SK-N-SH treated with all-trans-retinoic acid at 6 μM for 48 hours (cell line): ENCODE results near the gene MID1.

ENCODE experiments used
- ATAC-seq: fragments of 200-7000 bp; cut with Tn5 transposase; 3 replicates; pipeline ENCODE4 v1.9.1; 2020; ENCODE audit warnings: mild to moderate bottlenecking, moderate library complexity
- BACH2 ChIP-seq: fragments of 250-450 bp; sonication (Bioruptor Pico); IDR thresholded peaks from 2 replicates; pipeline ENCODE4 v1.9.0; 2021; ENCODE audit warnings: mild to moderate bottlenecking, borderline replicate concordance
- CREB5 ChIP-seq: fragments of 250-450 bp; sonication (Bioruptor Pico); IDR thresholded peaks from 2 replicates; pipeline ENCODE4 v1.5.1; 2020; ENCODE audit warnings: low read depth, mild to moderate bottlenecking, moderate library complexity
- CSDC2 ChIP-seq: fragments of 250-450 bp; sonication (Bioruptor Pico); IDR thresholded peaks from 2 replicates; pipeline ENCODE4 v1.5.0; 2020; ENCODE audit warnings: mild to moderate bottlenecking, moderate library complexity
- CSRNP3 ChIP-seq: fragments of 250-450 bp; sonication (Bioruptor Pico); IDR thresholded peaks from 2 replicates; pipeline ENCODE4 v1.5.1; 2021; ENCODE audit warnings: mild to moderate bottlenecking, moderate library complexity
- ISL1 ChIP-seq: fragments of 250-450 bp; sonication (Bioruptor Pico); IDR thresholded peaks from 2 replicates; pipeline ENCODE4 v2.1.2; 2022; ENCODE audit warnings: mild to moderate bottlenecking, moderate library complexity
- OSR1 ChIP-seq: fragments of 250-450 bp; sonication (Bioruptor Pico); IDR thresholded peaks from 2 replicates; pipeline ENCODE4 v1.8.0; 2022; ENCODE audit warnings: moderate library complexity, mild to moderate bottlenecking, inconsistent platforms
- PATZ1 ChIP-seq: fragments of 250-450 bp; sonication (Bioruptor Pico); IDR thresholded peaks from 2 replicates; pipeline ENCODE4 v1.8.0; 2020; ENCODE audit warnings: mild to moderate bottlenecking, moderate library complexity, borderline replicate concordance
- POU6F1 ChIP-seq: fragments of 250-450 bp; sonication (Bioruptor Pico); IDR thresholded peaks from 2 replicates; pipeline ENCODE4 v1.8.0; 2021; ENCODE audit warnings: low read depth, mild to moderate bottlenecking, moderate library complexity, borderline replicate concordance
- PPARA ChIP-seq: fragments of 250-450 bp; sonication (Bioruptor Pico); IDR thresholded peaks from 2 replicates; pipeline ENCODE4 v1.5.0; 2020; ENCODE audit warnings: mild to moderate bottlenecking, borderline replicate concordance
- RARB ChIP-seq: fragments of 250-450 bp; sonication (Bioruptor Pico); IDR thresholded peaks from 2 replicates; pipeline ENCODE4 v1.8.0; 2021; ENCODE audit warnings: mild to moderate bottlenecking, moderate library complexity
- SNAI2 ChIP-seq: fragments of 250-450 bp; sonication (Bioruptor Pico); IDR thresholded peaks from 2 replicates; pipeline ENCODE4 v1.5.0; 2020; ENCODE audit warnings: mild to moderate bottlenecking, moderate library complexity
- TCF4 ChIP-seq: fragments of 250-450 bp; sonication (Bioruptor Pico); IDR thresholded peaks from 2 replicates; pipeline ENCODE4 v1.8.0; 2021; ENCODE audit warnings: mild to moderate bottlenecking, moderate library complexity, borderline replicate concordance
- TOX ChIP-seq: fragments of 250-450 bp; sonication (Bioruptor Pico); IDR thresholded peaks from 2 replicates; pipeline ENCODE4 v1.8.0; 2021; ENCODE audit warnings: mild to moderate bottlenecking, moderate library complexity, borderline replicate concordance
- TSHZ2 ChIP-seq: fragments of 250-450 bp; sonication (Bioruptor Pico); IDR thresholded peaks from 2 replicates; pipeline ENCODE4 v1.5.0; 2020; ENCODE audit warnings: mild to moderate bottlenecking, moderate library complexity
- ZC3H10 ChIP-seq: fragments of 250-450 bp; sonication (Bioruptor Pico); IDR thresholded peaks from 2 replicates; pipeline ENCODE4 v1.5.1; 2021; ENCODE audit warnings: mild to moderate bottlenecking, moderate library complexity
- ZFP3 ChIP-seq: fragments of 250-450 bp; sonication (Bioruptor Pico); IDR thresholded peaks from 2 replicates; pipeline ENCODE4 v1.5.0; 2020; ENCODE audit warnings: mild to moderate bottlenecking, moderate library complexity
- ZFP30 ChIP-seq: fragments of 450-650 bp; formaldehyde crosslinking; IDR thresholded peaks from 2 replicates; pipeline ENCODE4 v1.5.0; 2022; ENCODE audit warnings: mild to moderate bottlenecking, moderate library complexity
- ZNF565 ChIP-seq: fragments of 450-650 bp; formaldehyde crosslinking; conservative IDR thresholded peaks from 2 replicates; pipeline ENCODE4 v1.5.0; 2020; ENCODE audit warnings: low read depth, mild to moderate bottlenecking, moderate library complexity
- ZNF70 ChIP-seq: fragments of 450-650 bp; formaldehyde crosslinking; IDR thresholded peaks from 2 replicates; pipeline ENCODE4 v1.5.0; 2020; ENCODE audit warnings: mild to moderate bottlenecking, moderate library complexity
- ZNF8 ChIP-seq: fragments of 450-650 bp; formaldehyde crosslinking; IDR thresholded peaks from 2 replicates; pipeline ENCODE4 v1.5.0; 2020; ENCODE audit warnings: mild to moderate bottlenecking, moderate library complexity

MID1 gene

GRCh38 chrX:10444204-10444603 lies 176.2 kb downstream of the MID1 start:
- TF ChIP-seq RARB (CRISPR knock-in tag) (no peak), PPARA (CRISPR knock-in tag) (no peak), ZC3H10 (no peak), SNAI2 (CRISPR knock-in tag) (no peak), CSDC2 (CRISPR knock-in tag) (no peak), ZNF70 (CRISPR knock-in tag) (no peak), CSRNP3 (CRISPR knock-in tag) (no peak)
- no peak; the same call in 2 of the 3 replicates for ATAC-seq

- ATAC-seq = no peak
- TF ChIP-seq ZFP3 (CRISPR knock-in tag) = no peak
- TF ChIP-seq PATZ1 (CRISPR knock-in tag) = no peak
- no peak for TF ChIP-seq CREB5 (CRISPR knock-in tag)
- no peak for TF ChIP-seq ZFP30 (CRISPR knock-in tag)
- no peak for TF ChIP-seq CSRNP3 (CRISPR knock-in tag)
- no peak for TF ChIP-seq BACH2 (CRISPR knock-in tag)
- no peak for TF ChIP-seq SNAI2 (CRISPR knock-in tag)
- TF ChIP-seq ZNF70 (CRISPR knock-in tag) = no peak
- no peak for TF ChIP-seq TCF4 (CRISPR knock-in tag)
- no peak for TF ChIP-seq TOX (CRISPR knock-in tag)
- no peak for TF ChIP-seq POU6F1
- no peak for TF ChIP-seq ZNF8
- no peak for TF ChIP-seq TSHZ2 (CRISPR knock-in tag)
- TF ChIP-seq OSR1 = no peak
- no peak for TF ChIP-seq ZNF565 (CRISPR knock-in tag)
- TF ChIP-seq ISL1 = no peak
These were observed 178.9 kb downstream of the MID1 start for GRCh38 chrX:10441464-10441863.

- no peak for ATAC-seq
- no peak for TF ChIP-seq ISL1
- TF ChIP-seq ZFP3 (CRISPR knock-in tag) = no peak
- no peak for TF ChIP-seq TCF4 (CRISPR knock-in tag)
- no peak for TF ChIP-seq BACH2 (CRISPR knock-in tag)
- TF ChIP-seq CREB5 (CRISPR knock-in tag) = no peak
These were observed 187.0 kb downstream of the MID1 start for GRCh38 chrX:10433296-10433965.
